ENCODE data around the gene CCDC85C. TPM values are rescaled to one million over a fixed set of nuclear protein-coding genes. Genes with fewer than 3 reads are reported as not detected.

The CCDC85C gene
- total RNA-seq, 4 donors from 2014 or later = 0.88 to 56.3 (median 13.6) TPM

DNA sequence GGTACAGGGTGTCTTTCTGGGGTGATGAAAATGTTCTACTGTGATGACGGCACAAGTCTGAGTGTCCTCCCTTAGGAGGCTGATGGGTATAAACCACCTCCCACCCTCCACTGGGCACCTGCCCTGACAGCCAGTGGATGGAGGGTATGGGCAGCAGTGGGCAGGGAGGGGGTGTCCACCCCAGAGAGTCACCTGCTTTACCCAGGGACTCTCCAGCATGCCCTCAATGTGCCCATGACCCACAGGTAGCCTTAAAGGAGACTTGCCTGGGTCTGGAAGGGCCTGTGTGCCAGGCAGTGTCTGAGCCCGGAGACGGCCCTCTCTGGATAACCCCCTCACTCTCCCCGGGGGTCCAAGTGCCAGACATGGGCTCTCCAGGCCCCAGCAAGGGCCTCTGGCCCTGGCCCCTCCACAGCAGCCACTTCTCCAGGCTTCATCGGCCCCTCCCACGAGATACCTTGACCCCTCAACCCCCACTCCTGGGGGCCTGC, 84.0 kb downstream of the CCDC85C start:
- TF ChIP-seq, protein P1, sequence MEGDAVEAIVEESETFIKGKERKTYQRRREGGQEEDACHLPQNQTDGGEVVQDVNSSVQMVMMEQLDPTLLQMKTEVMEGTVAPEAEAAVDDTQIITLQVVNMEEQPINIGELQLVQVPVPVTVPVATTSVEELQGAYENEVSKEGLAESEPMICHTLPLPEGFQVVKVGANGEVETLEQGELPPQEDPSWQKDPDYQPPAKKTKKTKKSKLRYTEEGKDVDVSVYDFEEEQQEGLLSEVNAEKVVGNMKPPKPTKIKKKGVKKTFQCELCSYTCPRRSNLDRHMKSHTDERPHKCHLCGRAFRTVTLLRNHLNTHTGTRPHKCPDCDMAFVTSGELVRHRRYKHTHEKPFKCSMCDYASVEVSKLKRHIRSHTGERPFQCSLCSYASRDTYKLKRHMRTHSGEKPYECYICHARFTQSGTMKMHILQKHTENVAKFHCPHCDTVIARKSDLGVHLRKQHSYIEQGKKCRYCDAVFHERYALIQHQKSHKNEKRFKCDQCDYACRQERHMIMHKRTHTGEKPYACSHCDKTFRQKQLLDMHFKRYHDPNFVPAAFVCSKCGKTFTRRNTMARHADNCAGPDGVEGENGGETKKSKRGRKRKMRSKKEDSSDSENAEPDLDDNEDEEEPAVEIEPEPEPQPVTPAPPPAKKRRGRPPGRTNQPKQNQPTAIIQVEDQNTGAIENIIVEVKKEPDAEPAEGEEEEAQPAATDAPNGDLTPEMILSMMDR (IDR thresholded peaks at IDR 0.05) = no peak
- no peak for TF ChIP-seq POLR2A (IDR thresholded peaks at IDR 0.05)
- DNase-seq = peak in 1 of 2 donors; percentile 13
- no peak overlapping the region for H3K4me3 ChIP-seq
- H3K27ac ChIP-seq = no peak overlapping the region
- no peaks in the 10 kb centered on the region for H3K9me3 ChIP-seq
- H3K27me3 ChIP-seq = no peaks in the 10 kb centered on the region
- H3K36me3 ChIP-seq = no peaks in the 10 kb centered on the region
- intact Hi-C loops (cut with DNase I; ENCODE audit: low total_unique reads) = loop anchor here (2.0 to 10.0 kb wide), 2 partner anchors 85 to 109 kb away; partner anchors contain the start of gene CCDC85C
- peaks cover 0 to 20% of the 10 kb centered on the region in 2 donors for H3K4me1 ChIP-seq

DNA sequence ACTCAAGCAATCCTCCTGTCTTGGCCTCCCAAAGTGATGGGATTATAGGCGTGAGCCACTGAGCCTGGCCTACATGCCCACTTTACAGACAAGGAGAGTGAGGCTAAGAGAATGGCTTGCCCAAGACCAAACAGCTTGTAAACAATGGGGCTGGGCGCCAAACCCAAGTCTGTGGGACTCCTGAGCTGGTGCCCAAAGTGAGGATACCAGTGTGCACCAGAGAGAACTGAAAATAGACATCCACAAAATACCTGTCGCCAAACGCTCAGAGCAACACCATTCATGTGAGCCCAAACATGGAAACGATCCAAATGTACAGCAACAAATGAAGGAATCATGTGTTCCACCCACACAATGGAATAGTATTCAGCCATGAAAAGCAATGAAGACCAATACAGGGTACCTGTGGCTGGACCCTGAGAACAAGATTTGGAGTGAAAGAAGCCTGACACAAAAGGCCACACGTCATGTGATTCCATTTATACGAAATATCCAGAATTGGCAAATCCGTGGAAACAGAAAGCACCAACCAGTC, 84.6 kb downstream of the CCDC85C start:
- Histone ChIP-seq H3K36me3 (no peaks in the 10 kb centered on the region), H3K27me3 (no peaks in the 10 kb centered on the region), H3K9me3 (no peaks in the 10 kb centered on the region), H3K4me1 (peaks cover 0 to 20% of the 10 kb centered on the region in 2 donors), H3K27ac (no peak overlapping the region), H3K4me3 (no peak overlapping the region)
- TF ChIP-seq, protein P1 (IDR thresholded peaks at IDR 0.05) = no peak
- no peak for TF ChIP-seq POLR2A (IDR thresholded peaks at IDR 0.05)
- intact Hi-C loops (cut with DNase I; ENCODE audit: low total_unique reads) = loop anchor here (2.0 kb wide), 1 partner anchor 109 kb away; no protein-coding TSS in a partner anchor
- peak; percentile 13 to 22 for DNase-seq

DNA sequence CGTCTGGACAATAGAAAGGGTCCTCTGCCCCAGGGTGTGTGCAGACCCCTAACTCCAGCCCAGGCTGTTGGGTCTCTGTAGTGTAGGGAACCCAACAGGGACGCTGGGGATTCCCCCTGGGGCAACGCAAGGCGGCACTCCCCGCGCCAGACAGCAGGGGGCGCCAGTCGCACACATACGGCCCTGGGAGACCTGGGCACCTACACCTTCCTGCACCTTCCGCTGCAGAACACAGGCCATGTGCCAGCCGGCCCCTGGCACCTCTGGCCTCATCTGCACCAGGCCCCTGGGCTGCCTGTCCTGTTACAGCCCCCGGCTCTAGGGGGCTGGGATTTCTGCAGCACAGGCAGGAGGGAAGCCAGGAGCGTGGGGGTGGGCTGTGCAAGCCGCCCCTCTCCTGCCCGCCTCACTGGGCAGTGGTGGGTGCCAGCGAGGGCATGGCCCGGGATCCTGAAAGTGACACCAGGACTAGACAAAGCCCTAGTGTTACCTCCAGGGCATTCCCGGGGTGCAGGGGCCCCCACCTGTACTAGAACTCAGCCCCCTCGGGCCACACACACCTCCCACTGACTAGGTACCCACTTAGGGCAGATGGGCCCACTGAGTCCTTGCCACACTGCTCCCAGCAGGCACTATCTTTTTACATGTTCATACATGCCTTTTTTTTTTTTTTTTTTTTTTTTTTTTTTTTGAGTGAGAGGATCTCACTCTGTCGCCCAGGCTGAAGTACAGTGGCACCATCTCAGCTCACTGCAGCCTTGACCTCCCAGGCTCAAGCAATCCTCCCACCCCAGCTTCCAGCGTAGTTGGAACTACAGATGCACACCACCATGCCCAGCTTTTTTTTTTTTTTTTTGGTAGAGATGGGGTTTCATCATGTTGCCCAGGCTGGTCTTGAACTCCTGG, 85.3 kb downstream of the CCDC85C start:
- Histone ChIP-seq H3K27me3 (no peaks in the 10 kb centered on the region), H3K4me3 (no peak overlapping the region), H3K9me3 (no peaks in the 10 kb centered on the region), H3K36me3 (no peaks in the 10 kb centered on the region), H3K27ac (no peak overlapping the region), H3K4me1 (peaks cover 0 to 17% of the 10 kb centered on the region in 2 donors)
- intact Hi-C loops (cut with DNase I; ENCODE audit: low total_unique reads) = loop anchor here (2.0 kb wide), 1 partner anchor 110 kb away; no protein-coding TSS in a partner anchor
- DNase-seq = peak; percentile 77 to 78
- TF ChIP-seq, protein P1 (IDR thresholded peaks at IDR 0.05) = peak; percentile 98 to 99 (median 98)
- peak in 1 of 2 donors; percentile 29 for TF ChIP-seq POLR2A (IDR thresholded peaks at IDR 0.05)

DNA sequence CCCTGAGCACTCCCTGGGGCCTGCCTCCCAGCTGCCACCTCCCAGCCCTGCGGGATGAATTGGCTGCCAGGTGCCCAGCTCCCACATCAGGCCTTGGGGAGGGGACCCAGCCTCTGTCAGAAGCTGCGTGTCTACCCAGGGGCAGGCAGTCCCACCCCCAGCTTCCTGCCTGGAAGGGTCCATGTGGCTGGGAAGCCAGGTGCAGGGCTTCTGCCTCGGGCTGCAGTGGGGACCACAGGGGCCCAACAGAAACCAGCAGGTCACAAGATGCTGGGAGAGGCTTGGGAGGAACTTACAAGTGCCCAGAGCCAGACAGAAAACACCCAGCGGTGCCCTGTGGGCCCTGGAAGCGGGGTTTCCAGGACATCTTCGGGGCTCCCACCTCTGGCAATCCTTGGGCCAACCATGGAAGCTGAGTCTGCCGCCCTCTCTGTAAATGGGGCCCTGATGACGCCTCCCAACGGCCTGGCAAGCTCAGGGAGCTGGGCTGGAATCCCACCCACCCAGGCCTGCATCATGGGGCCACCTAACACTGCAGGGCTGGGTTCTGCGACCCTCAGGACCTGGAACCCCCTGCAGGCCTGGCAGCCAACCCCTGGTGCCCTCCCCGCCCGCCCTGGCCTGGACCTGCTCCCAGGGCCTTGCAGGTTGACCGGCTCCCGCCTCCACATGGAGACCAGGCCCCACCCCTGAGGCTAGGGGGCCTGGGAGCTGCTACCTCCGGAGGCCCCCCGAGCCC, 86.2 kb downstream of the CCDC85C start:
- no peak for TF ChIP-seq POLR2A (IDR thresholded peaks at IDR 0.05)
- no peak overlapping the region for H3K27ac ChIP-seq
- intact Hi-C loops (cut with DNase I; ENCODE audit: low total_unique reads) = loop anchor here (2.0 kb wide), 1 partner anchor 111 kb away; no protein-coding TSS in a partner anchor

More for the DNA sequence above, 86.2 kb downstream of the CCDC85C start:
- Histone ChIP-seq H3K4me1 (peaks cover 0 to 9% of the 10 kb centered on the region in 2 donors), H3K36me3 (no peaks in the 10 kb centered on the region), H3K9me3 (no peaks in the 10 kb centered on the region), H3K4me3 (no peak overlapping the region), H3K27me3 (no peaks in the 10 kb centered on the region)
- peak in 1 of 2 donors; percentile 20 for DNase-seq
